HG02973 (cell line): ENCODE results near the gene NFKB1.
"Not testable (repeated sequence)": the region's sequence is repeated elsewhere in the genome, so short reads cannot be mapped to it uniquely, and the experiment has no call there.

Experiments used
- ATAC-seq: cut with Tn5 transposase; IDR thresholded peaks from one replicate; pipeline ENCODE4 v1.9.1; 2021; ENCODE audit warnings: moderate library complexity; ENCODE audit not compliant: unreplicated experiment

Gene NFKB1

GRCh38 chr4:102598086-102598761 lies 97.1 kb downstream of the NFKB1 start:
- peak; percentile 53 for ATAC-seq

GRCh38 chr4:102598762-102599374 lies 97.7 kb downstream of the NFKB1 start:
- ATAC-seq, result no peak

- ATAC-seq, result no peak
Measured at GRCh38 chr4:102599455-102599854, 98.3 kb downstream of the NFKB1 start.

- no peak for ATAC-seq
Measured at GRCh38 chr4:102599886-102600285, 98.7 kb downstream of the NFKB1 start.

- ATAC-seq, result no peak
Measured at GRCh38 chr4:102600689-102601088, 99.5 kb downstream of the NFKB1 start.

- ATAC-seq, result no peak
Measured at GRCh38 chr4:102601586-102602227, 100.5 kb downstream of the NFKB1 start.

- ATAC-seq, result no peak
Measured at GRCh38 chr4:102604222-102604940, 103.2 kb downstream of the NFKB1 start.

GRCh38 chr4:102606261-102606660 lies 105.1 kb downstream of the NFKB1 start:
- no peak for ATAC-seq

- ATAC-seq, result no peak
Measured at GRCh38 chr4:102606846-102607450, 105.8 kb downstream of the NFKB1 start.

- ATAC-seq, result no peak
Measured at GRCh38 chr4:102608190-102608589, 107.0 kb downstream of the NFKB1 start.

GRCh38 chr4:102610007-102610406 lies 108.8 kb downstream of the NFKB1 start:
- ATAC-seq, result no peak

GRCh38 chr4:102610476-102610875 lies 109.3 kb downstream of the NFKB1 start:
- no peak for ATAC-seq

GRCh38 chr4:102612210-102612609 lies 111.1 kb downstream of the NFKB1 start:
- ATAC-seq, result no peak

GRCh38 chr4:102612824-102613366 lies 111.7 kb downstream of the NFKB1 start:
- no peak for ATAC-seq

- ATAC-seq, result no peak
Measured at GRCh38 chr4:102614801-102615200, 113.6 kb downstream of the NFKB1 start.

GRCh38 chr4:102616636-102617035 lies 115.5 kb downstream of the NFKB1 start:
- ATAC-seq, result no peak

- not testable (repeated sequence) for ATAC-seq
Measured at GRCh38 chr4:102619021-102619420, 117.9 kb downstream of the NFKB1 start.

- peak; percentile 19 for ATAC-seq
Measured at GRCh38 chr4:102619776-102620631, 118.8 kb downstream of the NFKB1 start.

- peak; percentile 42 for ATAC-seq
Measured at GRCh38 chr4:102620697-102621497, 119.7 kb downstream of the NFKB1 start.
